Suppressor macrophage (primary cell): Measurements from ENCODE around the gene XPA.
"Not testable (repeated sequence)": the region's sequence is repeated elsewhere in the genome, so short reads cannot be mapped to it uniquely, and the experiment has no call there.

Experiments used
- DNase-seq, 4 experiments: peaks; one replicate each; pipeline ENCODE4 v3.0.0-alpha.2; 2020 to 2022
- total RNA-seq, 17 experiments: gene quantifications; one replicate each; lab custom pipeline; 2026; ENCODE audit warnings: mixed read lengths in 6 of 17, inconsistent platforms in 3 of 17; lab: John Stamatoyannopoulos, UW

XPA gene
- total RNA-seq, result 2.0 to 13.5 (median 6.9) reads per million in 17 experiments

DNA sequence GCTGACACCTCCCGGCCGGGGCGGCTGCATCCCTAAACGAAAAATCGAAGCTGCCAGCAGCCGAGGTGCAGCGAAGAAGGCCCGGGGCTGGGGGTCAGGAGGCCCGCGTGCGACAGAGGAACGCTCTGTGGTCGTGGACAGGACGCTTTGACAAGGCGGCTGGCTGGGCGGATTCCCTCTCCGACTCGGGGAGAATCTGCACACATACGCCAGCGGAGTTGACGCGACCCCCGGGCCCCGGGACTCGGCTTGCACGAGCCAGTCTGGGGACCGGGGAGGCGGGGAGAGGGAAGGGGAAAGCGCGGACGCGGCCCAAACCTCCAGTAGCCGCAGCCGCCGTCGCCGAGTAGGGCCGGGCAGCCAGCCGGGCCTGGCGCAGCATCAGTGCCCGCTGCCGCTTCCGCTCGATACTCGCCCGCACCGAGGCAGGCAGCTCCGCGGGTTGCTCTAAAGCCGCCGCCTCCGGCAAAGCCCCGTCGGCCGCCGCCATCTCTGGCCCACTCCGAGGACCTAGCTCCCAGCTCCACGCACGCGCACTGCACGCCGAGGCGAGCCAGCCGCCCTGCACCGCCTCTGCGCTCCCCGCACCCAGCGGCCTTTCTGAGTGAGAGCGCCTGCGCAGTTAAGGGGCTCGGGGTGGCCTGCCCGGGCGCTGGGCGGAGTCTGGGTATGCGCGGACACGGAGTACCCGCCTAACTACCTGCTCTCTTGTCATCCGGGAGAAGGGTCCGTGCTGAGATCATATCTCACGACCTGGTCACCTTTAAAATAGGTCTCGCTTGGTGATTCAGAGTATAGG, at the start of gene XPA:
TSS of gene XPA (minus strand) at position 538 of the 799 bp plus-strand sequence. CDS start at position 490, 48 bp downstream.
- DNase-seq, result peak; percentile 97 to 99 (median 98)

GRCh38 chr9:97744710-97745708, 47.9 kb upstream of the XPA start:
- DNase-seq, result no peak

- DNase-seq, result not testable (repeated sequence)
Measured at GRCh38 chr9:97744025-97744424, 46.9 kb upstream of the XPA start.

- DNase-seq, result no peak
Measured at GRCh38 chr9:97742545-97742944, 45.4 kb upstream of the XPA start.

GRCh38 chr9:97741947-97742346, 44.8 kb upstream of the XPA start:
- no peak for DNase-seq

GRCh38 chr9:97740848-97741821, 44.0 kb upstream of the XPA start:
- peak in 2 of 4 experiments; percentile 6 to 10 for DNase-seq

DNA sequence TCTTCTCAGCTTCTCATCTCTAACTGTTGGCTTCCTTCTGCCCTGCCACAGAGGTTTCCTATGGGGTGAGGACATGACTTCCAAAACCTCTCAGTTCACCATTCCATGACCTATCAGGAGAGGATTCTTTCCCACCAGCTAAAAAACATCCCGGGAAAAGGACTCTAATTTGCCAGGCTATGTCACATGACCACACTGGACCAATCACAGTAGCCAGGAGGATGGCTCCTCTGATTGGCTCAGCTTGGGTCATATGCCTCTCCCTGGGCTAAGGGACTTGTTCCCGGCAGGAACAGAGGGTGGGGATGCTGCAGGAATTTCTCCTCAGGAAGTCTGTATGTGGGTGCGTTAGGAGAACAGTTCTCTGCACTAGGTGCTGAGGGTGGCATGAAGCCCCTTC, 40.3 kb upstream of the XPA start:
- no peak for DNase-seq

DNA sequence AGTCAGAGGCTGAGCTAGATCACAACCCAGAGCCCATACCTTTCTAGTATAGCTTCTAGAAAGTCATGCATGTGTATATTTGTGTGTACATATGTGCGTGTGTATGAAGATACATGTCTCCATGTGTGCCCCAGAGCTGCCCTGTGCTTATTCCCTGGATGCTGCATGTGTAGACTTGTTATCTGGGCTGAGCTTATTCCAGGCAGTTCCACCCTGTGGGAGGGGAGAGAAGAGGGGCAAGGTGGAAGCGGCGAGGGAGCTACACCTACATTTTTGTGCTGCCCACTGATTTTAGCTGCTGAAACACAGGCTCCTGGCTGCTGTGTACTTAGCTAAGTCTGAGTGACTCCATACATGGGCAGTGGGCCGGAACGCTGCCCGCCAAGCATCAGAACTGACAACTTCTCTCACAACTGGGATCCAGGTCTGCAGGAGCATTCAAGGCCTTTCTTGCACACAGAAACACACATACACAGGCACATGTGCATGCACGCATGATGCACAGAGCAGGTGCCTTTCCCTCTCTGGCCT, 38.0 kb upstream of the XPA start:
- DNase-seq, result no peak

- DNase-seq, result no peak
Measured at GRCh38 chr9:97726716-97727115, 29.6 kb upstream of the XPA start.

- no peak for DNase-seq
Measured at GRCh38 chr9:97723819-97724218, 26.7 kb upstream of the XPA start.

DNA sequence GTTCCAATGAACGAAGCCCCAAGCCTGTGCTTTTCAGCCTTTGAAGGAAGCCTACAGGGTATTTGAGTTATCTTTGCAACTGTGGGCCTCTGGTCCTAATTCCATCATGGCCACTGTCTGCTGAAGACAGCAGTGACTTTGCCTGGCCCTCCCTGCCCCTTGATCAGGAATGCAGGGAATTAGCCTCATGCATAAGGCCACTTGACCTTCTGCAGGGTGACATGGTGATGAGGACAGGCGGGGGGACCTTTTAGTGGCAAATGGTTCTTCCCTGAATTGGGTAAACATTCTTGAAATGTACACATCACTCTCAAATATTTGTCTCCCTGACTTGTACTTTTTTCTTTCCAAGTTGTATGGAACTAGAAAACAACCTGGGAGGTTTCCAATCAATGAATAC, 25.2 kb upstream of the XPA start:
- DNase-seq, result no peak

- no peak for DNase-seq
Measured at GRCh38 chr9:97721396-97721795, 24.3 kb upstream of the XPA start.

- no peak for DNase-seq
Measured at GRCh38 chr9:97717866-97718265, 20.7 kb upstream of the XPA start.

- DNase-seq, result peak in 1 of 4 experiments; percentile 16
Measured at GRCh38 chr9:97714435-97714834, 17.3 kb upstream of the XPA start.

DNA sequence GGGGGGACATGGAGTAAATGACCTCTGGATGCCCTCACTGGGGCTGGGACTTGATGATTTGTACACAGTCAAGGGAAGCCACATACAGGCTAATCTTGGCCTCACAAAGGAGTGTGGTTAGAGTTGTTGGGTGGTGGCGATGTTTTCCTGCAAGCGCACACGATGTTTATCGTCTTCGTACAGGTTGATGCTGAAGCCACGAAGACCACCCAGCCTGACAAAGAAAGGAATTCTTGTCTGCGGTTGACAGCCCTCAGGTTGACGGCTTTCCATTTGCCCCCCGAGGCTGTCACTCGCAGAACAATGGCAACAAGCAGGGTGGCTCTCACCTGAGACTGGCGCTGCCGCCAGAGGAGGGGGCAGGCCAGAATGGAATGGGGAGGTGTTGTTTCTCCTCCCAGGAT, 14.1 kb upstream of the XPA start:
- no peak for DNase-seq

- DNase-seq, result peak; percentile 73 to 87 (median 76)
Measured at GRCh38 chr9:97710356-97711222, 13.4 kb upstream of the XPA start.

DNA sequence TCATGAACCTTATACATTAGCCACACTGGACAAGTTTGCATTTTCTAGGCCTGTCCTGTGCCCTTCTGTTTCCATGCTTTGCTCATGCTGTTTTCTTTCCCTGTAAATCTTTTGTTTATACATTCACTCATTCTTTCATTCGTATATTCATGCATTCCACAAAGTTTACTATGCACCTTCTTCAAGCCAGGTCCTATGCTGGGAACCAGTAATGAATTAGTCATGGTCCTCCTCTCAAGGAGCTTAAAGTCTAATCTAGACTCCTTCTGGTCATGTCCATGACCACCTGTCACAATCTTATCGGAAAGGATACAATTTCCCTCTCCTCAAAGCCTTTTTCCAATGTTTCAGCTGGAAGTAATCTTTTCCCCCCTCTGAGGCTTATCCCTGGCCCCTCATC, 9.1 kb upstream of the XPA start:
- no peak for DNase-seq

- no peak for DNase-seq
Measured at GRCh38 chr9:97705354-97705950, 8.3 kb upstream of the XPA start.

DNA sequence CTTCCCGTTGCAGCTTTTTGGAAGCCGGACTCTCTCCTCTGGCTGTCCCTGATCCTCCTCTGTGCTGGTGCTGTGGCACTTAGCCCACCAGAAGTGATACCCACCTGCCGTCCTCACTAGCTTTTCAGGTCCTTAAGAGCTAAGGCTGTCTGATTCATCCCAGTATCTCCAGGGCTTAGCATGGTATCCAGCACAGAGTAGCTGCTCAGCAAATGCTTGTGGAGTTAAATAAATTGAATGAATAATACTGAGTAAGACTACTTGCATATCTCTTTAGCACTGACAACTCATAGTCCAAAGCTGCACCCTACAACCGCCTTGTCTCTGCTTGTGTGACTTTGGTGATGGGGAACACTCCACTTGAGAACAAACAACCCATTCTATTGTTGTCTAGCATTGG, 7.7 kb upstream of the XPA start:
- DNase-seq, result no peak

DNA sequence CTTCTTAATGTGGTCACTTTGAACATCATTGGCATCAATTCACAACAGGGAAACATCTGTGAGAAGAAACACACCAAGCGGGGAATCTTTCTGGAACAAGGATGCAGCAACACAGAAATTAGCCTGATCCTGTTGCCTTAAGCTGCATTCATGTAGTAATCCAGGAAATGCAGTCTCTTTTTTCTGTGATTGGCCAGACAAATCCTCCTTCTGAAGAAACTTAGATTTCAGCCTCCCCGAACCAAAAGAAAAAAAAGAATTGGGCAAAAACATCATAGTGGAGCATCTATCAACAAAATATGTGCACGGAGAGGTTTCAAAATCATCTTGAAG, 7.2 kb upstream of the XPA start:
- DNase-seq, result no peak
